ENCODE measurements around the gene DCXR.
A peak's percentile ranks its signal among the peaks of the same experiment; 100 is the strongest.

The DCXR gene

DNA sequence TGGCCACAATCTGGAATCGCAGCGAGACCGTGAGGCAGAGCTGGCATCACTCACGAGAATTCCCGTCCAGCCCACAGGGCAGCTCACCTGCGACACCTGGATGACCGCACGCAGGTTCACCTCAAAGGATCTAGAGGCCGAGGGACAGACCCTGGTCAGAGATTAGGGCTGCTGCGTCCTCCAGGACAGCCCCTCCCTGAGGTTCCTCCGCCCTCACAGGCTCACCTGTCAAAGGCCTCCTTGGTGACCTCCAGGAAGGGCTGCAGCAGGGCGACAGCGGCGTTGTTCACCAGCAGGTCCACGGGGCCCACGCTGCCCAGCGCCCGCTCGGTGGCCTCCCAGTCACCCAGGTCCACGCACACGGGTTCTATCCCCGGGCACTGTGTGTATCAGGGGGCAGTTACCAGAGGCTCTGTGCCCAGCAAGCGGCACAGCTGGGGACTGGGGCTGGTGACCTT, 834 bp downstream of the DCXR start:
- no peak for DNase-seq

DNA sequence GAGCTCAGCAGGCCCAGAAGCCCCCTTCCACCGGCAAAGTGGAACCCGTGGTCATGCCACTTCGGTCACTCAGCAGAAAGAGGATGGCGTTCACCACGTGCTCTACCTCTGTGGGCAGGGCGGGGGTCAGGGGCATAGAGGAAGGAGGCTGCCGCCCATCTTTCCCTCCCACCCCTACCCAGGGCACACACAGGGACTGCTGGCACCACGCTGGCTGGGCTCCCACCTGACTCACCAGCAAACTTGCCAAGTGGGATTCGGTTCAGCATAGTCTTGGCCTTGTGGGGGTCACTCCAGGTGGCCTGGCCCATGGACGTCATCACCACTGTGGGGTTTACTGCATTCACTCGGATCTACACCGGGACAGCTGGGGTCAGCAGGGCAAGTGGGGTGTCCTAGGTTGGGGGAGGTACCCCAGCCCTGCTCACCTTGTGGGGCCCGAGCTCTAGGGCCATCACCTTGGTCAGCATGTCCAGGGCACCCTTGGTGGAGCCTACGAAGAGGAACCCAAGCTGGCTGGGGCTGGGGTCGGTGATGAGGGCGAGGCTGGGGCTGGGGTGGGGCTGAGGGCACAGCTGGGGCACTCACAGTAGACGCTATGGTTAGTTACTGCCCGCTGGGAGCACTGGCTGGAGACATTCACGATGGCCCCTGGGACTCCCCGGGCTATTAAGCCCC, 1.4 kb downstream of the DCXR start:
- DNase-seq, result no peak

DNA sequence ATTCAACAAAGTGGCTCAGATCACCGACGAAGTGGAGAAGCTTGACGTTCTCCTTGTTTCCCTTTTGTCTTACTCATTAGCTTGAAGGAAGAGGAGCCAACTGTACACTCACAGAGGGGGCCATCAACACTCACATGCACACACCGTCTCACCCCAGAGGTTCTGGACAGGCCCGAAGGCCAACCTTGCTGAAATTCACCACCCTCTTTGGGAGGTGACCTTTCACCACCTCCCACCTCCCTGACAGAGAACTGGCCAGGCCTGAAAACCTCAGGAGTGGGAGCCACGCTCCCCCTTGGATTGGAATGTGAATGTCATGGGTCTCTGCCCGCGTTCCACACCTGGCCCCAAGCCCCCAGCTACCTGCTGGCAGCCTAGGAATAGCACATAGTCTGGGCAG, 2.0 kb downstream of the DCXR start:
- DNase-seq, result no peak

DNA sequence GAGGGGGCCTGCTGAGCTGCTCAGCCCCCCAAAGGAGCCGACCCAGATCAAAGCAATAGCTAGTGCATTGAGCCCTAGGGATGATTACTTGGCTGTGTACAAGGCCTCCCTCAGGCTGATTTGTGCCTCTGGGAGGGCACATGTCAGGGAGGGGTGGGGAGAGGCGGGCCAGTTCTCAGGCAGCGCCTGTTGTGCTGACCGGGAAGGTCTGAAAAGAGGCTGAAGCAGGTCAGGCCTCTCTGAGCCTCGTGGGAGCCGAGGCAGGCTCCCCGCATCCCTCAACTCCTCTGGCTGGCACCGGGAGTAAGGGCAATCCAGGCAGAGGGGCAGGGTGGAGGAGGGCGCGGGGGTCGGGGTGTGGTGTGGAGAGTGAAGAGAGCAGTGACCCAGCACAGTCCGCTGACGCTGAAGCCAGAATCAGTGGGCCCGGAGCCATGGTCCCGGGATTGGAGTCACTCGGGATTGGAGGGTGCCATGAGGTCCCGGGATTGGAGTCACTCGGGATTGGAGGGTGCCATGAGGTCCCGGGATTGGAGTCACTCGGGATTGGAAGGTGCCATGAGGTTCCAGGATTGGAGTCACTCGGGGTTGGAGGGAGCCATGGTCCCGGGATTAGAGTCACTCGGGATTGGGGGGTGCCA, 3.0 kb downstream of the DCXR start:
- no peak for DNase-seq

DNA sequence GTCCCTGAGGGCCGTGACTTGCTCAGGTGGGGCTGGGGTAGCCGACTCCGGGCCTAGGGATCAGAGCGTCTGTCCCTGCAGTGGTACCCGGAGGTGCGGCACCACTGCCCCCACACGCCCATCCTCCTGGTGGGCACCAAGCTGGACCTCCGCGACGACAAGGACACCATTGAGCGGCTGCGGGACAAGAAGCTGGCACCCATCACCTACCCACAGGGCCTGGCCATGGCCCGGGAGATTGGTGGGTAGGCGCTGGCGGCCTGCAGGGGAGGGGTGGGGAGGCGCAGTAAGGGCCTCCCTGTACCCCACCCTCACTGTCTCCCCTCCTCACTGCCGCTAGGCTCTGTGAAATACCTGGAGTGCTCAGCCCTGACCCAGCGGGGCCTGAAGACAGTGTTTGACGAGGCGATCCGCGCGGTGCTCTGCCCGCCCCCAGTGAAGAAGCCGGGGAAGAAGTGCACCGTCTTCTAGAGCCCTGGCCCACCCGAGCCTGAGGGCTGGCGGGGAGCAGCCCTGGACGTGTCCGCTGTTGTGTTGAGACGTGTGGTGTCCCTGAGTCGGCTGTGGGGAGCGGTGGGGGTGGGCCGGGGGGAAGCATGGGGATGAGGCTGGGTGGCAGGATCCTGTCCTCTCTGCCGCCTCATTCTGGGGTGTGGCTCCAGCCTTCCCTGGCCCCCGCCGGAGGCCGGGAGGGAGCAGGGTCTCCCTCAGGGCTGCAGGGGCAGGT, 4.0 kb downstream of the DCXR start:
- no peak for DNase-seq

DNA sequence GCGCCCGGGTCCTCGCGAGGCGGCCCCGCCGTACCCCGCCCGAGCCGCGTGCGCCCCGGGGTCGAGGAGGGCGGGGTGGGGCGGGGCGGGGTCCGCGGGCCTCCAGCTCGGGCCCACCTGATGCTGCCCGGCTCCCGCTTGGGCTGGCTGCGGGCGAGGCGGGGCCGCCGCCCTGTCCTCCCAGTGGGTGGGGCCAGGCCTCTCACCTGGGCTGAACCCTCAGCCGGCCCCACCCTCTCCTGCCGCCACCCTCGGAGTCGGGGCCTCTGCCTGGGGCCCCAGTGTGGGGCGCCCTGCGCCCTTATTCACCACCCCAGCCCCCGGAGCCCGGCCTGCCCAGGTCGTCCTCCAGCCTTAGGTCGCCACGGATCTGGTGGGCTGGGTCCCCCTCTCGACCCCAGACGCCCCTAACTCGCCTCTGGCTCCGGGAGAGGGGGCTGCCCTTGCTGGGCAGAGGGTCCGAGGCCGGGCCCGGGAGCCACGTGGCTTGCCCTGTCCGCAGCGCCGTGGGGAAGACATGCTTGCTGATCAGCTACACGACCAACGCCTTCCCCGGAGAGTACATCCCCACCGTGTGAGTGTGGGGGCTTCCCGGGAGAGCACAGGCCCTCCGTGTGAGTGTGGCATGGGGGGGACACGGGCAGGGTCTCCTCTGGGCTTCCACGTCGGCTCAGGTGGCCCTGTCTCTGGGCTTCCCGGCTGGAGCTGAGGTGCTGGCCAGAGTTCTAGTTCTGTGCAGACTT, 5.4 kb downstream of the DCXR start:
- DNase-seq, result no peak

DNA sequence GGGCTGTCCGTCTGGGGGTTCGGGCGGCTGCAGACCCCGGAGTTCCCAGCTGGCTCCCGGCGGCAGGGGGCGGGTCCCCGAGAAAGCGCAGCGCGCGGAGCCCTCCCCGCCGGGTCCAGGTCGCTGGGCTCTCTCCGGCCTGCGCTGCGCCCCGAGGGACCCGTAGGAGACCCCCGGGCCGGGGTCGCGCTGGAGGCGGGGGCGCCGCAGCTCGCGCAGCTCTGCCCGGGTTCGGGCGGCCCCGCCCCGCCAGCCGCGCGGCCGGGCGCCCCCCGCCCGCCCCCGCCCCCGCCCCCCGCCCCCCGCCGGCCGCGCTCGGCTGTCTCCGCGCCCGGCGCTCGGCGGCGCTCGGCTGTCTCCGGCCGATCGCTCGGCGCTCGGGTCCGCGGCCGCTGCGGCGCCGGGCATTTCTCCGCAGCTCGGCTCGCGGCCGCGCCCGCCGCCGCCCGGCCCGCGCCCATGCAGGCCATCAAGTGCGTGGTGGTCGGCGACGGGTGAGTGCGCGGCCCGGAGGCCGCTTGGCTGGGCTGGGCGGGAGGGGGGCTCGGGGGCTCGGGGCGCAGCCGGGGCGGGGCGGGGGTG, 6.1 kb downstream of the DCXR start, which contains the start of gene RAC3:
Gene RAC3 (plus strand): TSS at position 376 of the 582 bp plus-strand sequence. CDS start 84 bp downstream, at position 460.
- no peak for DNase-seq

DNA sequence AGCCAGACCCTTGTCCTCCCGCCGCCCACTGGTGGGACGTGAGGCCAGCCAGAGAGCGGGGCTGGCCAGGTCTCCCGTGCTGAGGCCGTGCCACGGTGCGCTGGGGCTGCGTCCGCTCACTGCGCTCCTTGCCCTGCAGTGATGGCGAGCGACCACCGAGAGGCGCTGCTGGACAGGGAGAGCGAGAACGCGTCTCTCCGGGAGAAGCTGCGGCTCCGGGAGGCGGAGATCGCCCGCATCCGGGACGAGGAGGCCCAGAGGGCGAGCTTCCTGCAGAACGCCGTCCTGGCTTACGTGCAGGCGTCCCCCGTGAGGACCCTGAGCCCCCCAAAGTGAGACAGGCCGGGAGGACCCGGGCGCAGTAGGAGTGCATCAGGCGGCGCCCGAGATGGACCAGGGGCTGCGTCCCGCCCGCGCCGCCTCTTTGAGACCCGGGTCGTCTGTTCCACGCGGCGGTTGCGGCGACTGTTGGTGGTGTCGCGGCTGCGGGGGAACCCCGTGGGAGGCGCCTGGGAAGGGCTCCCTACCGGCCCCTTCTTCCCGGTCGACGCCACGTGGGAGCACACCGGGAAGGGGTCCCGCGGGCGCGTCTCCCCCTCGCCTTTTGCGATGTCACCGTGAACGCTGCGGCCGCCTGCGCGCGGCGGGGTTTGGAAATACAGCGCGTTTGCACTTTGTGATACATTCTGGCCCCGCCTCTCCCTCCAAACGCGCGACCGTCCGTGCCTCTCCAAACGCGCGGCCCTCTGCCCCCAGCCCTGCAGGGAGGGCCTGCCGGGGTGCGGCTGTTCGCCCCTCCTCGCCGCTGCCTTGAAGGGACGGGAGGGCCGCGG, 6.8 kb downstream of the DCXR start:
- DNase-seq, result peak; percentile 52

DNA sequence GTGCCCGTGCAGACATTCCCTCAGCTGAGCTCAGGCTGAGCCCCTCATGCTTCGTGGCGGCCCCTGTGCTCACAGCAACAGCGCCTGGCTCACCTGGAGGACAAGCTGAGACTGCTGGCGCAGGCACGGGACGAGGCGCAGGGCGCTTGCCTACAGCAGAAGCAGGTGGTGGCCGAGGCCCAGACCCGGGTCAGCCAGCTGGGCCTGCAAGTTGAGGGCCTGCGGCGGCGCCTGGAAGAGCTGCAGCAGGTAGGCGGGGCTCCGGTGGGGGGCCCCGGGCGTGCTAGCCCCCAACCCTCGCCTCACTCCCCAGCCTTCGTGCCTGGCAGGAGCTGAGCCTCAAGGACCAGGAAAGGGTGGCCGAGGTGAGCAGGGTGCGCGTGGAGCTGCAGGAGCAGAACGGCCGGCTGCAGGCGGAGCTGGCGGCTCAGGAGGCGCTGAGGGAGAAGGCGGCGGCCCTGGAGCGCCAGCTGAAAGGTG, 7.5 kb downstream of the DCXR start:
- no peak for DNase-seq

DNA sequence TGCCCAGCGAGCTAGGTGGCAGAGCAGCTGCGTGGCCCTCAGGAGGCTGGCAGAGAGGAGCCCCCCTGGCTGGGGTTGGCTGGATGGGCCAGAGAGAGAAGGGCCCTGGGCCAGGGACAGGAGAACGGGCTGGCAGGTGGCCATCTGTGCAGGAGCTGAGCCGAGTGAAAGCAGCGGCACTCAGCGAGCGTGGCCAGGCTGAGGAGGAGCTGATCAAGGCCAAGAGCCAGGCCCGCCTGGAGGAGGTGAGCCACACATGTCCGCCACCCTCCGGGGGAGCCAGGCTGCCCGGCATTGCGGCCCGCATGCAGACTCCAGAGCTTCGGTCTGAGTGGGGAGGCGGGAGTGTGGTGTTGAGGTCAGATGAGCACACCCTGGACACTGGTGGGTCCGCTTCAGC, 8.1 kb downstream of the DCXR start:
- no peak for DNase-seq

- DNase-seq, result no peak
These were observed 8.5 kb downstream of the DCXR start for GRCh38 chr17:82028966-82029365.

DNA sequence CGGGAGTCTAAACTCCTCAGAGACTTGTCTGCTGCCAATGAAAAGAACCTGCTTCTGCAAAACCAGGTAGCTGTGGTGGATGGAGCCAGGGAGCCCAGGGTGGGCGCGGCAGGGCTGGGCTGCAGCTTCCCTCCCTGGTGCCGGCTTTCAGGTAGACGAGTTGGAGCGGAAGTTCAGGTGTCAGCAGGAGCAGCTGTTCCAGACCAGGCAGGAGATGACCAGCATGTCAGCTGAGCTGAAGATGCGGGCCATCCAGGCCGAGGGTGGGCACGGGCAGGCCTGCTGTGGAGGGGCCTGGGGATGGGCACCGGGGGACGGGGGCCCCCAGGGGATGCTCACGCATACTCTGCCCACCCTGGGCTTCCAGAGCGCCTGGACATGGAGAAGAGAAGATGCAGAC, 9.3 kb downstream of the DCXR start:
- no peak for DNase-seq

GRCh38 chr17:82025401-82026107, 11.9 kb downstream of the DCXR start:
- DNase-seq, result no peak

DNA sequence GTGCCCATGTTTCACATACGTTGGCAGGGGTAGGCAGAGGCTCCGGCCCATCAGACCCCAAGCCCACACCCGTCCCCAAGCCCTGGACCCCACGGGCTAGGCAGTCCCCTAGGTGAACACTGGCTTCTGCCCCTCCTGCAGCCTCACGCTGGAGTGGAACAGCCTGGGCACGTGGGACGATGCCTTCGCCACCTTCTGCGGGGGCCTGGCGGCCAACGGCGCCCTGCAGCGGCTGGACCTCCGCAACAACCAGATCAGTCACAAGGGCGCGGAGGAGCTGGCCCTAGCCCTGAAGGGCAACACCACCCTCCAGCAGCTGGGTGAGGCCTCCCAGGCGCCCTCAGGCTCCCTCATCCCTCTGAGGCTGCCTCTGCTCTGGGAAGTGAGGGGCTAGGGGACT, 12.6 kb downstream of the DCXR start:
- DNase-seq, result no peak

GRCh38 chr17:82023447-82024241, 13.9 kb downstream of the DCXR start:
- no peak for DNase-seq

GRCh38 chr17:82022981-82023446, 14.5 kb downstream of the DCXR start, which contains the start of gene LRRC45:
TSS of gene LRRC45 (plus strand) at chr17:82023305. CDS start at chr17:82023644, 339 bp downstream.
- DNase-seq, result peak; percentile 98

DNA sequence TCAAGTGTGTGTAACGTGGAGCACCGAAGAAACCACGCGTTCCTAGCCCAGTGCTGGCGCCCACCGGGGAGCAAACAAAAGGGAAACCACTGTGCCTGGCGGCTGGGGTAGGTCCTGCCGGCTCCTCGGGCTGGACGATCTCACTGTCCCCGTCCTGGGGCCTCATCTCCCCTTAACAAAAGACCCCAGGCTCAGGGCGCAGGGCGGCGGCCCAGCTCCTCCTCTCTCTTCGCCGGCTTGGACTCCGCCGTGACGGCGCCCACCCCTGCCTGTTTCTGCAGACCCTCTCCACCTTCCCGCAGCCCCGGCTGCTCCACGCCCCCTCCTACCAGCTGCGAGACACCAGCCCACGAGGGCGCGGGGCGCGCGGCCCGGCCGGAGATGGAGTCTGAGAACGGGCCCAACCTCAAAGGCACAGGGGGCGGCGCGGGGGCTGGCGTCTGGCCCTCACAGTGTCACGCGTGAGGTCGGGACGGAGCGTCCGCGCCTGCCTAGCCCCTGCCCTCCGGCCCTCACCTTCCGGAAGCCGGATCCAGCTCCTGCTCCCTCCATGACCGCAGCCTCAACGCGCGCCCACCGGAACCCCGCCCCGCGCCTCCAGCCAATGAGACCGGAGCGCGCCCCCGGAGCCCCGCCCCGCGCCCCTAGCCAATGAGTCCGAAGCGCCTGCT, 15.1 kb downstream of the DCXR start, which contains the start of gene CENPX:
Gene CENPX (minus strand): TSS at position 569 of the 671 bp plus-strand sequence. CDS start 17 bp downstream, at position 552.
- no peak for DNase-seq

GRCh38 chr17:82021900-82022309, 15.6 kb downstream of the DCXR start:
- DNase-seq, result no peak

All from NCI-H2107 (cell line).